Activated T-cell treated with anti-CD3 and anti-CD28 coated beads for 24 hours (primary cell): ENCODE measurements around the gene SNRPB.
"Not testable (repeated sequence)": the region's sequence is repeated elsewhere in the genome, so short reads cannot be mapped to it uniquely, and the experiment has no call there.

Experiments
- DNase-seq: peaks from one replicate; pipeline ENCODE4 v3.0.0-alpha.2; 2020; ENCODE audit warnings: low read depth

The SNRPB gene

GRCh38 chr20:2470423-2471193, at the start of gene SNRPB:
Gene SNRPB, minus strand, starts transcription at chr20:2470789. Its CDS starts 99 bp downstream, at chr20:2470690.
- peak; percentile 95 for DNase-seq

GRCh38 chr20:2519115-2519809, 48.7 kb upstream of the SNRPB start:
- no peak for DNase-seq

GRCh38 chr20:2518558-2518957, 48.0 kb upstream of the SNRPB start:
- DNase-seq = no peak

- no peak for DNase-seq
Observed at GRCh38 chr20:2518096-2518495, 47.5 kb upstream of the SNRPB start.

GRCh38 chr20:2516399-2516798, 45.8 kb upstream of the SNRPB start:
- DNase-seq = no peak

GRCh38 chr20:2515203-2515602, 44.6 kb upstream of the SNRPB start:
- no peak for DNase-seq

GRCh38 chr20:2509794-2510193, 39.2 kb upstream of the SNRPB start:
- DNase-seq = no peak

GRCh38 chr20:2509468-2509781, 38.8 kb upstream of the SNRPB start:
- DNase-seq = no peak

- DNase-seq = peak; percentile 73
Observed at GRCh38 chr20:2508631-2509467, 38.3 kb upstream of the SNRPB start, which contains the start of gene ZNF343. Gene ZNF343, minus strand, starts transcription at chr20:2508915. Its CDS starts 15,020 bp downstream, at chr20:2493895.

GRCh38 chr20:2507875-2508630, 37.5 kb upstream of the SNRPB start:
- DNase-seq = no peak

GRCh38 chr20:2507464-2507863, 36.9 kb upstream of the SNRPB start:
- DNase-seq = no peak

- not testable (repeated sequence) for DNase-seq
Observed at GRCh38 chr20:2506426-2506825, 35.8 kb upstream of the SNRPB start.

- DNase-seq = not testable (repeated sequence)
Observed at GRCh38 chr20:2504803-2505202, 34.2 kb upstream of the SNRPB start.

- DNase-seq = not testable (repeated sequence)
Observed at GRCh38 chr20:2502808-2503384, 32.3 kb upstream of the SNRPB start.

GRCh38 chr20:2485661-2486060, 15.1 kb upstream of the SNRPB start:
- no peak for DNase-seq

- no peak for DNase-seq
Observed at GRCh38 chr20:2485080-2485479, 14.5 kb upstream of the SNRPB start.

- DNase-seq = no peak
Observed at GRCh38 chr20:2483504-2483903, 12.9 kb upstream of the SNRPB start.

- no peak for DNase-seq
Observed at GRCh38 chr20:2480381-2480780, 9.8 kb upstream of the SNRPB start.

- DNase-seq = no peak
Observed at GRCh38 chr20:2476742-2477615, 6.4 kb upstream of the SNRPB start.
